Thoracic aorta (tissue), 2 donors: ENCODE data around the gene LSM5. TPM values are rescaled to one million over a fixed set of nuclear protein-coding genes. Genes with fewer than 3 reads are reported as not detected.

Experiments
- ATAC-seq: fragments of 150-250 bp; one replicate; pipeline ENCODE4 v1.8.0; 2017; ENCODE audit warnings: low read depth; ENCODE audit not compliant: insufficient number of reproducible peaks, low FRiP score
- DNase-seq: peaks from one replicate; pipeline ENCODE4 v3.0.0-alpha.2; 2020; ENCODE audit warnings: low spot score
- H3K27ac ChIP-seq, 2 donors: fragments of 200-600 bp; sonication (generic); 1 replicate in 1 of 2; 2 replicates in 1 of 2; pipeline ENCODE4 v1.5.1; 2016; ENCODE audit warnings: mild to moderate bottlenecking in 2 of 2, moderate library complexity in 2 of 2
- H3K27me3 ChIP-seq: fragments of 200-600 bp; sonication (generic); replicated peaks from 2 replicates; pipeline ENCODE4 v1.6.0; 2016; ENCODE audit warnings: mild to moderate bottlenecking; ENCODE audit not compliant: insufficient read depth
- H3K36me3 ChIP-seq: fragments of 200-600 bp; sonication (generic); one replicate; pipeline ENCODE4 v1.5.1; 2016
- H3K4me1 ChIP-seq, 2 donors: fragments of 200-600 bp; sonication (generic); 1 replicate in 1 of 2; 2 replicates in 1 of 2; pipeline versions ENCODE4 v1.5.1 to v1.6.0; 2016; ENCODE audit warnings: low read depth in 2 of 2, mild to moderate bottlenecking in 1 of 2; ENCODE audit not compliant: control insufficient read depth in 1 of 2
- H3K4me3 ChIP-seq: fragments of 200-600 bp; sonication (generic); 2 replicates; pipeline ENCODE4 v1.5.1; 2016; ENCODE audit warnings: mild to moderate bottlenecking
- H3K9me3 ChIP-seq: fragments of 200-600 bp; sonication (generic); 2 replicates; pipeline ENCODE4 v1.5.1; 2016
- CTCF ChIP-seq: fragments of 200-600 bp; sonication (generic); IDR thresholded peaks from one replicate; pipeline ENCODE4 v1.5.1; 2019; ENCODE audit warnings: antibody characterized with exemption
- total RNA-seq, 2 donors: library from RNA; depleted of rRNA; stranded (reverse); fragments of >200 nt; gene quantifications; one replicate each; pipeline versions ENCODE4 v1.1.0 to v1.2.3, GENCODE V29; 2016

The LSM5 gene
- total RNA-seq, 2 donors from 2014 or later: 9.2 to 11.3 TPM

GRCh38 chr7:32436146-32436928 is 53.8 kb downstream of the LSM5 start:
- Histone ChIP-seq H3K27me3 (no peaks in the 10 kb centered on the region), H3K36me3 (no peaks in the 10 kb centered on the region), H3K4me1 (no peaks in the 10 kb centered on the region), H3K27ac (no peak overlapping the region), H3K4me3 (no peak overlapping the region), H3K9me3 (no peaks in the 10 kb centered on the region)
- TF ChIP-seq CTCF: no peak
- no peak for DNase-seq
- ATAC-seq: no peak

Other genes starting within 250 kb of the LSM5 start
- 10 to 100 TPM; 18.3 to 19.5 TPM for gene AVL9, start 5.1 kb upstream of the LSM5 start, total RNA-seq